ENCODE measurements around the gene MMADHC.

- TF ChIP-seq, protein P1, sequence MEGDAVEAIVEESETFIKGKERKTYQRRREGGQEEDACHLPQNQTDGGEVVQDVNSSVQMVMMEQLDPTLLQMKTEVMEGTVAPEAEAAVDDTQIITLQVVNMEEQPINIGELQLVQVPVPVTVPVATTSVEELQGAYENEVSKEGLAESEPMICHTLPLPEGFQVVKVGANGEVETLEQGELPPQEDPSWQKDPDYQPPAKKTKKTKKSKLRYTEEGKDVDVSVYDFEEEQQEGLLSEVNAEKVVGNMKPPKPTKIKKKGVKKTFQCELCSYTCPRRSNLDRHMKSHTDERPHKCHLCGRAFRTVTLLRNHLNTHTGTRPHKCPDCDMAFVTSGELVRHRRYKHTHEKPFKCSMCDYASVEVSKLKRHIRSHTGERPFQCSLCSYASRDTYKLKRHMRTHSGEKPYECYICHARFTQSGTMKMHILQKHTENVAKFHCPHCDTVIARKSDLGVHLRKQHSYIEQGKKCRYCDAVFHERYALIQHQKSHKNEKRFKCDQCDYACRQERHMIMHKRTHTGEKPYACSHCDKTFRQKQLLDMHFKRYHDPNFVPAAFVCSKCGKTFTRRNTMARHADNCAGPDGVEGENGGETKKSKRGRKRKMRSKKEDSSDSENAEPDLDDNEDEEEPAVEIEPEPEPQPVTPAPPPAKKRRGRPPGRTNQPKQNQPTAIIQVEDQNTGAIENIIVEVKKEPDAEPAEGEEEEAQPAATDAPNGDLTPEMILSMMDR (IDR thresholded peaks at IDR 0.05; ENCODE audit: insufficient read depth, low read length, poor library complexity, severe bottlenecking): no peak
- TF ChIP-seq EZH2phosphoT487 (conservative IDR thresholded peaks at IDR 0.05; ENCODE audit: low read length): no peak
These were observed 42.9 kb downstream of the MMADHC start for GRCh38 chr2:149544692-149545091.
